Stimulated activated CD8-positive, alpha-beta memory T cell treated with anti-CD3 and anti-CD28 coated beads, Interleukin-4, amount 100 ng/mL, for 4 hours (primary cell): Measurements from ENCODE around the gene CHN2.

ENCODE experiments used
- DNase-seq, 2 donors: peaks; one replicate each; pipeline ENCODE4 v3.0.0-alpha.2; 2020; ENCODE audit warnings: low read depth in 2 of 2, low spot score in 1 of 2

The CHN2 gene

DNA sequence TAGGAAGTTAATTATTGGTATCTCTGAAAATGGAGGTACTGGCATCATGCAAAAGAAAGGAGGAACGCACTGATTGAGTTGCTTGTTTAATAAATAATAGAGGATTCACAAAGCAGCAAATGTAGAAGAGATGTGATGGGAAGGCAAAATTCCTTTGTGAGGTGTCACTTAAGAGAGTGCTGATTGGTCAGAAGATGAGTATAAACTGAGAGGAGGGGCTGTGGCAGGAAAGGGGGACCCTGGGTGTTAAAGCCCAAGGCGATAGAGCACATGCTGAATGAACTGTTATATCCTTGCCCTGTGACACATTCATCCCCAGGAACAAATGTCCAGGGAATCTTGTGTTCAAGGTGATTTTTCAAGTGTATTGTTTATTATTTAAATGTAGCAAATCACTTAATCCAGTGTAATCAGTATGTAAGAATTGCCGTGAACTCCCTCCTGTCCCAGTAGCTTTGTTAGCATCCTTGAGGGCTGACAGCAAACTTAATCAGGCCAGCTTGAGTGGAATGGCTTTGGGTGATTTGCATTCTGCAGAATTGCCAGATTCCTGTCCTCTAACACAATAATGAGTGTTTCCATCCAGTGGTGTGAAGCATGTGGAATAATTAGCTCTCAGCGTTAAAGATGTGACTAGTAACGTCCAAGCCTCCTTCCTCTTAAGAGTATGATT is 111.9 kb downstream of the CHN2 start:
- no peak for DNase-seq

DNA sequence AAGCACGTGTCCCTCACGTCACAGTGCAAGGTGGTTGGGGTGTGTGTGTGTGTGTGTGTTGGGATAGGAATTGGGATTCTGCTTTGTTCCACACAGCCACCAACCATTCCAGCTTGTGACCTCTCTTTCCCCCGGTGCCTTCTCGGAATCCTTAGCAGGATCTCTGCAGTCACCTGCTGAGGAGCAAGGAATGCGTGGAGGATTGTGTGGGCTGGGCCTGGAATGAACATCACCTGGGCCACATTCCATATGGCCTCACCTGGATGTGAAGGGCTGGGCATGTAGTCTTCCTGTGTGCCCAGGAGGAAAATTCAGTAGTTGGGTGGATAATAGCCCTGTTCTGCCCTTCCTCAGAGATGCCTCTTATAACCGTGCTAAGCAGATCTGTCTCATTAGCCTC is 113.8 kb downstream of the CHN2 start:
- DNase-seq = no peak

DNA sequence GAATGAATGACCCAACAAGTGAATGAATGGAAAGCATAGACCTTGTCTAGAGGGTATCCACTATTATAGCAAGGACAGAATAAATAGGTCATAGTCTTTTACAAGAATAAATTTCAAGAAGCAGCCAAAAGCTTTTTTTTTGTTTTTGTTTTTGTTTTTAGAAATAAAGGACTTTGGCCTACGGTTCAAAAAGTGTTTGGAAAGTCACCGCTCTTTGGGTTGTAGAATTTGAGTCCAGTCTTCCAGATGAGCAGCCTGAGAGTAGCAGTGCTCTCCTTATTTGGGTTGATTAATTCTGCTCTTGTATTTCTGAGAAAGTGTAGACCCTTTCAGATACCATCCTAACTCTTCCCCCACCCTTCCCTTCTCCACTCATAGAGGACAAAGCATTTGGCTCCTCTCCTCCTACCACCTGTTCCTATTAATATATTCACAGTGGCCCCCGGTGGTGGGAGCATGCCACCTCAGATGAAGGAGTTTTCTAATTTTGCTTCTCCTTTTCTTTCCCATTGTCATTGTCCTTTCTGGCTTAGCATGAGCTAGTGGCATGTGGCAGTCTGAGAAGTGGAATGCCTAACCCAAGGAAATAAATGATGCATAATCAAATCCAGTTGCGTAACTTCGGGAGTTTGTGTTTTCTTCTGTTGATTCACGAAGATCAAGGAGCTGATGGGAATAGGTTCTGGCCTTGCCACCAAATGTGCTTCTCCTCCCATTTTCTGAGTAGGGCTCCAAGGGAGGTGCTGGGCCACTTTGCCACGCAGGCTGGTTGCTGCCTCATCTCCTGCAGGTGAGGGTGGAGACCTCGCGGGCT is 114.7 kb downstream of the CHN2 start:
- DNase-seq = no peak

DNA sequence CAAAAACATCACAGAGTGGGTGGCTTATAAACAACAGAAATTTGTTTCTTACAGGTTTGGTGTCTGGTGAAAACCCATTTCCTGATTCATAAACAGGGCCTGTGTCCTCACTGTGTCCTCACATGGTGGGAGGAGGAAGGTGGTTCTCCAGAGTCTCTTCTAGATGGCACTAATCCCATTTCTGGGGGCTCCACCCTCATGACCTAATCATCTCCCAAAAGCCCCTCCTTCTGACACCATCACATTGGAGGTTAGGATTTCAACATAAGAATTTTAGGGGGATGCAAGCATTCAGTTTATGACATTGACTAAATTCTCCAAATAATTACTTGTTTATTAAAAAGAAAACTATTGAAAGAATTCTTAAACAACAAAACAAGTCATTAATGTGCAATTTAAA is 116.0 kb downstream of the CHN2 start:
- DNase-seq = no peak

DNA sequence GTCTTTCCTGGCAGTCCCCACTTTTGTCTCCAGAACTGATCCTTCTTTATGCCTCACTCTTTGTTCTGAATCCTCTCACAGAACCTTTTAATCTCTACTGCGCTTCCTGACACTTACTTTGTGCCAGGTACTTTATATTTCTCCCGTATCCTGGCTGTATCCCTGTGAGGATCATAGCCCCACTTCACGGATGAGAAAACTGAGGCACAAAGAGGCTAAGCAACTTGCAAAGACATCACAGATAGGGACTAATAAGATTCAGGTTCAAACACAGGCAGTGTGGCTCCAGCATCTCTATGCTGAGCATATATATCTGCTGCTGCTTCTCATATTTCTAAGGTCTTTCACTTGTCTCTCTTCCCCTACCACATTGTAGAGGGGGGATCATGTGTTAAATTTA is 116.7 kb downstream of the CHN2 start:
- DNase-seq = no peak

DNA sequence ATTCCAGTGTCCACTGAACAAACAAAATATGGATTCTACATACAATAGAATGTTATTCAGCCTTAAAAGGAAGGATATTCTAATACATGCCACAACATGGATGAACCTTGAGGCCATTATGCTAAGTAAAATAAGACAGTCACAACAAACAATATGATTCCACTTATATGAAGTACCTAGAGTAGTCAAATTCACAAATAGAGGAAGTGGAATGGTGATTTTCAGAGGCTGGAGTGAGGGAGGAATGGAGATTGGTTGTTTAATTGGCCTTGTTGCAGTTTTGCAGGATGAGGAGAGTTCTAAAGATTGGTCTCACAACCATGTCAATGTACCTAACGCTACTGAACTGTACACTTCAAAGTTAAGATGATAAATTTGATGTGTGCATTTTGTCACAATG is 119.6 kb downstream of the CHN2 start:
- DNase-seq = no peak

DNA sequence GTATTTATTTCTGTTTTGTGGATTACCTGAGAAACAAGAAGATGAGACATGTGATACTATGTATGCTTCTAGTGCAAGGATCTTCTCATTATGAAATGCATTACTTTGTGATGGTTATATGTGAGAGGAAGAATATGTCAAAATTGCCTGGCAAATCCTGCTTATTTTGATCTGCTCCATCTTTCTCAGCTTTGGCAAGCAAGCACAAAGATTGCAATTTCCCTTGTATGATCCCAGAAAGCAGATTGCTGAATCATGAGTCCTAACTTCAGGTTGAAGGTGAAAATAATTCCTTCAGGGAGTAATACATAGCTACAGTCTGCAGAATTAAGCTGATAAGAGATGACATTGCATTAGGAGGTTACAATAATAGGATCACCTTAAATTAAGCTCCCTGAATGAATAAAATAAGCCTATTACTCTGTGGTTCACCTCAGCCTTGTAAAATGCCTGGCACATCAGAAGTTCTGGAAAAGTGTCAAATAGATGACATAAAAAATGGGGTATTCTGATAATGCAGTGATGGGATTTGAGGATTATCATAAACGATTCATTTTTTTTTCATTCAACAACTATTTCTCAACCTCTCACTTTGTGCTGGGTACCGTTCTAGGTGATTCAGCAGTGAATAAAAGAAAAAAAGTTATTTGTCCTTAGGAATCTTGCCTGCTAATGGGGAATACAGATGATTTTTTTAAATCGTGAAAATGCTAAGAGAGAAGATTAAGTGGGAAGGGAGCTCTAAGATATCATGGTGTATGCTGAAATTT is 120.7 kb downstream of the CHN2 start:
- no peak for DNase-seq

DNA sequence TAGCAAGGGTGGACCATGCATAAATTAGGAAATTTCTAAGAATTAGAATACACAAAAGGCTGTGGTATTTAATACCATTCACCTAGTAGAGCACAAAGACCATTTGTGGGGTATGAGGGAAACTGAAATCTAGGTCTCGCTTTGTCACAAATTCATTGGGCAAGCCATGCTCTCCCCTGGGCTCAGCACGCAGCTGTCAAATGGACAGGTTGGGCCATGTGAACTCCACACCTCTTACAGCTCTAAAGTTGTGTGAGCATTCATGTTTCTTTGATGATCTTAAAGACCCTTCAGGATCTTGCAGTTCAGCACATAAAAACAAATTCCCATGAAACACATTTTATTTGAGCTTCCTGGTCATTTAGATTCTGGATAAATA is 121.3 kb downstream of the CHN2 start:
- DNase-seq = no peak

DNA sequence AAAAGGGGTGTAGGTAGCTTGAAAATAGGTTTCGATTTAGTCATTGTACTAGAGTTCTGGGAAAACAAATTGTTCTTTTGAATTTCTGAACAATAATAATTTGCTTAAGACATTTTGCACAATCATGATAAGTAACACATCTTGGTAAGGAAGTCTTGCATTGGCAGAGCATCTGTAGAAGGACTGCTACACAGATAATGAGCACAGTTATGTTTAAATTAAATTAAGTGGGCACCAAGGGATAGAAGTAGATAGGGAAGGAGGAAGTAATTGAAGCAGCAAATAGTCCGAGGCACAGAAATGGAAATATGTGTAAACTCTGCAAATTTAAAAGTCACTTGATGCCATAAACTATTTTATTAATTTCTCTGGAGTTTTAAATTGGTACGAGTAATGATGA is 122.4 kb downstream of the CHN2 start:
- no peak for DNase-seq

DNA sequence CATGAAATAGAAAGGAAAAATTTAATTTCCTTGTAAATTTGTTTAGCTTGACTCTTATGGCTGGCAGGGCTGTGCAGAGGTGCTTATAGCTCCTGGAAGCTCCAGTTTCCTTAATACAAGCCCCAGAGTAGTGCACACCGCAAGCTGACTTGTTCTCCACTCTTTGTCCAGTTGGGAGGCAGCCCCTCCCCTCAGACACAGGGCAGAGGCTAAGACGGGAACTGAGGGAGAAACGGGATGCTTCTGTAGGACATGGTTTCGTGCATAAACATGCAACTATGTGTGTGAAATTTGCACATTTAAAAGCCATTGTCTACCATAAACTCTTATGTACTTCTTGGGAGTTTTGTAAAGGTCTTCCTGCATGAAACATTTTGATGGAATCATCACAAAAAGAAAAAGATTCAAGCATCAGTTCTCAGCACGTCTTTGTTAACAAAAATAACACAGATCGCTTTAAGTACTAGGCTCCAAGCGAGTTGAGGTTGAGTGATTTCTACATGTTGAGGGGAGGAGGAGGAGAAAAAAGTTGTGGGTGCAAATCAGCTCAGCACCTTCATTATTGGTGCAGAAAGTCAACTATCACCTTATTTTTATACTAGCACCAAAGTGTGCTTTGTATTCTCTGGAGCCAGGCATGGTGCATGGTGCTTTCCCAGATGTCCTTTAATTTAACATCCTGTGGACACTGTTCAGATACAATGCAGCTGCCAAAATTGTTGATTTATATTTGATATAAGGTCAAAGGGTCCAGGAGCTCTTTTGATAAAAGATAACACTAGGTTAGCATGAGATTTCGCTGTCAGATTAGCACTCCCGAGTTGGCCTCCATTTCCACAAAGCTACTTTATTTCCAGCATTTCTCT is 124.5 kb downstream of the CHN2 start:
- DNase-seq = no peak

DNA sequence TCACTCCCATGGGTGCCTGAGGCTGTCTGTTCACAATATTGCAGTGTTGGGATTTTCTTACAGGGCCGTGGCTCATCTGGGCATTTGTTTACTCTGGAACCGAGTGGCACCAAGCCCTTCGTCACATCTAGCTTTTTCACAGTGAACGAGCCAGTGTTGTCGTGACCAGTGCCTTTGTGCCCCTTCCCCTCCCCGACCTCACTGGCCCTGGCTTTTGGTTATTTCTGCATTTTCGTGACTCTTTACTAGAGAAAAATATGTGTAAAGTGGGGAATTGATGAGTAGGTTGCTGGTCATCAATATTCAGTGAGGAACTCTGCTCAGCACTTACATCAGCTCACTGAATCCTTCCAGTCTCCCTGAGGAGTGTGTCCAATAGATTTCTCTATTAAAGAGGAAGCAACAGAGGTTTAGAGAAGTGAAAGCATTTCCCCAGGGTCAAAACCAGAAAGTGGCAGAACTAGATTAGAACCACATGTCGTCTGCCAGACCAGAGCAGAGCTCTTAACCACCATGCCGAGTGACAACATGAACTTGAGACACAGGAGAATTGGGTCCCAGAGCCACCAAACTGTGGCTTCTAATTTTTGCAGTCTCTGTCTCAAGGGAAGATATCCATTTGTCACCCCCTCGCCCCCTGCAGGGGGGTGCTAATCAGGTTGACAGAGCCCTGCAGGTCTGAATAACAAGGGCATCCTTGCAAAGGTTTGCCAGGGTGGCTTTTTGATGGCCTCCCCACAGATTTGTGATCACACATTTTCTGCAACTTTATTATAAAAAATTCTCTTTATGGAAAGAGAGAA is 125.3 kb downstream of the CHN2 start:
- DNase-seq = no peak

DNA sequence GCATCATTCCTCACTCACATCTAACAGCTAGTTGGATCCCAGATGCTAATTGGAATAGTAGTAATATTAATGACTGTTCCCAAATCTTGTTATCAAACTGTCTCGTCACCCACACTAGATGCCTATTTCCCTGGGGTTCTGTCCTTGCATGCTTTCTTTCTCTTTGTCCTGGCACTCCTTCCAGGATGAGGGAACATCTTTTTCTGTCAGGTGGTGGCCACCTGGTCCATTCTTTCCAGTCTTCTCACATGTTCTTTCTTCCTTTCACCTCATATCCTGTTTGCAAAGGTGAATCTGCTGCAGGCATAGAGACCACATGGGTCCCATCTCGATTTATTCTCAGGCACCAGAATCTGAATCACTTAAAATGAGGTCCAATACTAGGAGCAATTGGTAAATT is 126.0 kb downstream of the CHN2 start:
- DNase-seq = no peak

DNA sequence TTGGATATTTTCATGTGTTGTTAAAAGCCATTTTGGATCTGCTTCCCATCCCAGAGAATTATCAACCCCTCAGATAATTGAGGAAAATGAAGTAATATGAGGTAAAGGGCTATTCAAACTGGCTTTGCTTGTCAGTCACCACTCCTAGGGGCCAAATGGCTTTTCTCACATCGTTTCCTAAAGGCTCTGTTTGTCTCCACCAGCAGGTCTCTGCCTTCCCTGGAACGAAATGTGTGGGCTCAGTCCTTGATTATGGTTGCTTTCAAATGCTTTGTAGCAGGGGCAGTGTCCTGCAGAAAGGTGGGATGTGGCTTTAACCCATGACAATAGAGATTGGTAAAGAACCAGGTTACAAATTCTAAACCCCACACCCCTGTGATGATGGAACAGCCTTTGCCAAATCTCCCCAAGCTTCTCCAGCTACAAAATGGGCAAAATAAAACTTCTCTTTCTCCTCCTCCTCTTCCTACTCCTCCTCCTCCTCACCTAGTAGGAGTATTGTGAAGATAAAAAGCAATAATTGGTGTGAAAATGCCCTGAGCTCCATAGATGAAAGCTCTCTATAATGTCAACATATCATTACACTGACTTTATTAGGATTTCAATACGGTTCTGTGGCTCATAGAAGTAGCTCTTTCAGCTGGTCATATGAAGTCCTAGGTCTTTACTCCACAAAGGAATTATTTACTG is 127.6 kb downstream of the CHN2 start:
- DNase-seq = no peak

DNA sequence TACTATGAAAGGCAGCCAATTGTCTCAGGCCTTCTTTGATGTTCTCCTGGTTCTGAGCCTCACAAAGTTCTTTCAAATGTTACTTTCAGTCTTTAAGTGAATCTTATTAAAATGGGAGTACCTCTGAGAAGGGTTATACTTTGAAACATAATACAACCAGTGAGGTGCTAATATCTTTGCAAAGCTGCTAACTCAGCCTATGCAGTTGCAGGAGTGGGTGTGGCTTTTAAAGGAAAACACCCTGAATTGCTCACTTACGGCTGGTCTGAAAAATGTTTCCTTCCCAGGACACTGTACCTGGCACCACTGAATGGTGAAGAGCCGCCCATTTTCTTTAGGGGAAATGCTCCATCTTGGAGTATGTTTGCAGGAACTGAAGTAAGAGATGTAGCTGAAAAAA is 130.9 kb downstream of the CHN2 start:
- no peak for DNase-seq

DNA sequence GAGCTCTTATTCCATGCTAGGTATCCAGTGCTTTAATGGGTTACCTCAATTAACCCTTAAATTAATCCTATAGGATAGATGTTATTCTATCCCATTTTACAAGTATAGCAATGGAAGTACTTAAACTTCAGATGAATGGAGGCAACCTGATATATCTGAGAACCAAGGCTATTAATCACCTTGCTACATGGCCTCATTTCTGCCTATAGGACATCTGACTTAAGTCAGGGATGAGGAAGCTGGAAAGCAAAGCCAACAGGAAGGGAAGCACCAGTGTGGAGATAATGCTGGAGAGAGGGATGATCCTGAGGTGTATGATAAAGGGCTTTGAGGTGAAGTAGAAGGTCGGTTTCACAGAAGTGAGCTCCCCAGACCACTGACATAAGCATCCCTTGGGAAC is 132.3 kb downstream of the CHN2 start:
- no peak for DNase-seq

DNA sequence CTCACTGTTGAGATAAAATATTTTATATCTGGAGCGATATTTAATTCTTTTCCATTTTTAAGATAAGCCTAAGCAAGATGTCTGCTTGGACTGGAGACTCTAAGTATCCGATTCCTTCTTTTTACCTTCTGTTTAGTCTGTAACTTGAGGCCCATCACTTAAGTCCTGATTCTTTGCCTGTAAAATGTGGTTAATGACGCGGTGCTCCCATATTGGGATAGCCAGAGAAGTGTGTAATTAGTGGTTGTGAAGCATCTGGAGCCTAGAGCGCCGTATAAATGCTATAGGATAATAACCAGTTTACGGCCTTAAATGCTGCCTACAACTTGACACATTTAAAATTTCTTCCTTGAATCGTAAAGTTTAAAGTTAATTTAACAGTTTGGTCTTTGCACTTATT is 132.9 kb downstream of the CHN2 start:
- no peak for DNase-seq

DNA sequence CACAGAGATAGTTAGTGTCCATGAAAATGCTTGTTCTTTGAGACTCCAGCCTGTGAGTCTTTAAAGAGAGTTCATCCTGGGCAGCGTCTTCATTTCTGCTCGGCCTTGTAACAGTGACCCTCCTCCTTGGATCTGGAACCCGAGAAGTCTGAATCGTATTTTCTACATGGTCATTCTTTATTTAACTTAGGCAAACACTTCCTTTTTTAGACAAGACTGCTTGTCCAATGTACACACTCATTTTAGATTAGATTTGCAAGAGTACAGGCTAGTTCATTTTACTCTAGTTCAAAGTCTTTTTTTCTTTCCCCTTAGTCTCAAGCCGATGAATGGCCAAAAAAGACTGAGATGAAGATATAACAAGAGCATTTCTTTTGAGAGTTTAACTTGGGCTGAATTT is 133.5 kb downstream of the CHN2 start:
- DNase-seq = no peak

DNA sequence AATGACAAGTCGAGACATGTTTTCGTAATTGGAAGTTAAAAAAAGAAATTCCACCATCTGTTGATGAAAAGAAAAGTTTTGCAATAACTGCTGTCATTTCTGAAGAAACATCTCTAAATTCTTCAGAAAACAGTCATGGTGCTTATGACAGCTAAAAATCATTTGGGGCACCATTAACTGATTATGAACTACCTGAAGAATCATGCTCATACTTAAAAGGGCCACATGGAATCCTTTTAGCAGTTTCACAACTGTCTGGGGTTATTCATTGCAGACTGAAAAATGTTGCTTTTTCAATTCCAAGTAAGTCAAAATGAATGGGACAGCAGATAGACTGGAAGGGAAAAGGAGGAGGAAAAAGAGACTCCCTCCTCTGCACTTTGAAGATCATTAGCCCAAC is 134.2 kb downstream of the CHN2 start:
- DNase-seq = no peak

DNA sequence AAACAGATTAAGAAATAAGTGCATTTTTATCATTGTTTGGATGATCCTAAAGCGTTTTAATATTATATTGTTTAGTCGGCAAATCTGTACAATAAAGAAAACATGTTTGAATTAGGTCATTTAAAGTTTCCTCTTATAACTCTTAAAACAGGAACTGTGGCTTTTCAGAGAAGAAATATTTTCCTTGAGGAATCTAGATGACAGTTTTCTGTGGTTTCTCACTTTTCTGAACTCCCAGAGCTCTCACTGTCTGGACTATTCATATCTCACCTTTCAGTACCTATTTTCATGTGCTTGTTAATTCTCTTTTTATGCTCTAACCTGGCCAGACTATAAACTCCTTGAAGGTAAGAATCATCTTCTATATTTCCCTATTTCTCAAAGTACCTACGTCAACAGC is 135.1 kb downstream of the CHN2 start:
- DNase-seq = no peak

DNA sequence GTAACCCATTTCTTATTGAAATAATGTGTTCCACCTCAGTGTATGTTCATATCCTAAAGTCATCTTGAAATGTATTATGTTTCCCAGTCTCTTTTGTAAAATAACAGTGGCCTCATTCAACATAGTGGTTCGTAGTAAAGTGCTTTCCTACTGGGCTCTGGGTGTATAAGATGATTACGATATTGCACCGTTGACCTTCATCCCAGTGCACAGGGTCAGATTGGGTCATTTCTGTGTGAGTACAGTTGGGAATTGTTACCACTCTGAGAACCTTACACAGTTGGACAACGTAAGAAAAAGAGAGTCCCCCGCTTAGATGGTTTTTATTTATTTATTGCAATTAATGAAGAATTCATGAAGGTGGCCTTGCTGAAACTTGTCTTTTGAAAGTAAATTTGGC is 135.6 kb downstream of the CHN2 start:
- DNase-seq = no peak
